LNCAP (cell line): Measurements from ENCODE around the gene MEG3.

Source experiments
- CTCF ChIP-seq: fragments of 450-650 bp; IDR thresholded peaks from 2 replicates; pipeline ENCODE4 v1.5.1; 2017; ENCODE audit warnings: mild to moderate bottlenecking

Gene MEG3

GRCh38 chr14:100900837-100901390 is 75.0 kb downstream of the MEG3 start:
- TF ChIP-seq CTCF = peak; percentile 45; the same call in 1 of the 2 replicates

DNA sequence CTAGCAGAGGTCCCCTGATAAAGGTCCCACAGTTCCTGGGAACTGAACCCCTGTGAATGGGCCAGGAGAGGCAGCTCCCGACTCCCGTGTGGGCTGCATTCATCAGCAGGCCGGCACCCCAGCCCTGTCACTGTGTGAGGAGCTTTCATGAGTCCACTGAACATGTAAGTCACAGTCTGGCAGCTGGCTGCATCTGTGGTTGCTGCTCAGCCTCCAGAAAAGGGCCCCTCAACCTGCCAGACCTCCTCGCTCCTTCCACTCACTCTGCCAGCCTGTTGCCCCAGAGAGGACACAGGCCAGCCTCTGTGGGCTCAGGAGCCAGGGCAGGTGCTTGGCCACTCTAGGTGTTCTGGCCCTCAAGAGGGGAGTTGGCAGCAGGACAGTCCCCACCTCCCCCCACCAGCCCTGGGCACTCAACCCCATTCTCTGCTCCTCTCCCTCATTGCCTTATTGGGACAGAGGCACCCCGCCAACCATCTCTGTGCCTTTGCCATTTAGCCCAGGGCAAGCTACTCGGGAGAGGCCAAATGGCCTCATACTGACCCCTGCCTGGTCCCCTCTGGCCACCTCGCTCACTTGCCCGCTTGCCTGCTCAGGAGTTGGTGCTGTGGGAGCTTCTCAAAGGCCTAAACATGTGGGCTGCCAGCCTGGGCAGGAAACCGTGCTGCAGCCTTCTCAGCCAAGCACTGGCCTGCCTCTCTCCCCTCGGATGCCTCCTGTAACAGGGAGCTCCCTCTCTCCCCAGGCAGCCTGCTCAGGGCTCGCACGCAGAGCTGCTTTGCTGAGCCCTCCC is 75.7 kb downstream of the MEG3 start:
- TF ChIP-seq CTCF = no peak

GRCh38 chr14:100902295-100903133 is 76.6 kb downstream of the MEG3 start:
- peak; percentile 22; the same call in 1 of the 2 replicates for TF ChIP-seq CTCF

- no peak for TF ChIP-seq CTCF
Observed at GRCh38 chr14:100903134-100903468, 77.2 kb downstream of the MEG3 start.

DNA sequence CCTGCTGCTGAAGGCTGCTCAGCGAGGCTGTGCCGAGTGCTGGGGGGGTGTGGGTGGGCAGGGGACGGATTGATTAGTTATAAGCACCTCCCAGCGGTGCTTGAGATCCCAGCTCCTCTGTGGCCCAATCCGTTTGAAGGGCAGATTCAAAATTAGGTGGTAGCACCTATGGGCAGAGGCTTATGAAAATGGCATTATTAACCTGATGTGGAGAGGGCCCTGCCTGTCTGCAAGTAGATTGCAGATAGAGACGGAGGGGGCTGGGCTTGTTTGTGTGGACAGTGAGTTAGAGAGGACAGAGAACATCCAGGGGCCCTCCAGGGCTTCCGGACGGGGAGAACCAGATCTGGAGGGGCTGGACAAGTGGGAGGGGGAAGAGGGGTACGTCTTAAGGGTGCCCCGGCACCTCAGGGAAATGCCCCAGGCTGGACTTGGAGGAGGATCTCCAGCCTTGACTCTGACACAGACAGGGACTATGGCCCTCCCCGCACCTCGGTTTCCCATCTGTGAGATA is 77.8 kb downstream of the MEG3 start, which contains the start of gene RTL1:
RTL1 (minus strand) TSS at position 51 of the 514 bp plus-strand sequence. CDS start 18,934 bp downstream, outside the sequence.
- TF ChIP-seq CTCF = no peak

- TF ChIP-seq CTCF = peak; percentile 42
Observed at GRCh38 chr14:100904307-100905087, 78.6 kb downstream of the MEG3 start.

- no peak for TF ChIP-seq CTCF
Observed at GRCh38 chr14:100905166-100905565, 79.2 kb downstream of the MEG3 start.
